Measurements from ENCODE around the gene PRKAA2.

The PRKAA2 gene

DNA sequence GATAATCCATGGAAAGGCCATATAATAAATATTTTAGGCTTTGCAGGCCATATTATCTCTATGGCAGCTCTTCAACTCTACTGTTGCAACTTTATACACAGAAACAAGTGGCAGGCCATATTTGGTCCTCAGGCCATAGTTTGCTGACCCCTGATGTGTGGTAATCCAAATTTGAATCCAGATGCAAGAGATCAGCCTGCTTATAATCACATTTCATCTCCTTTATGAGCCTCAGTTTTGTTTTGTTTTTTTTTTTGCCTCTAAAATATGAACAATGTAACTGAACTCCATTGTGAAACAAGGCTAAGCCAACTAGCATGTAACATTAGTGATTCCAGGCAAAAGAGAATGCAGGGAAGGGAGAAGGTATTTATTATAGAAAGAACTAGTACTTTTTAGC is 81.6 kb downstream of the PRKAA2 start:
- no peak for DNase-seq

DNA sequence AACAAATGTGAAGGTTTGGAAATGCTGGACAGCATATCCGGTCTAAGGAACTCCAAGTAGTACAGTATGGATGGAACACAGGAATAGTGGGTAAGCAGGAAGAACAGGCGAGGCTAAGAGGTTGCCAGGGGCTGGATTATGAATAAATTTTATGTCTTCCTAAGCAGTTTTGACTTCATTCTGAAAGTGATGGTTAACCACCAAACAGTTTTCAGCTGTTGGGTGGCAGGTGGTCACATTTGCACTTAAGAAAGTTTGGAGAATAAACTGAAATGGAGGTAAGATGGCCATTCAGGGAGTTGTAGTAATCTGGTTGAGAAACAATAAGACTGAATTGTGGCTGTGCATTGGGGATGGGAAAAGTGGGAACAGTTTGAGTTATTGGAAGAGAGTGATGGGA is 83.8 kb downstream of the PRKAA2 start:
- no peak for DNase-seq

DNA sequence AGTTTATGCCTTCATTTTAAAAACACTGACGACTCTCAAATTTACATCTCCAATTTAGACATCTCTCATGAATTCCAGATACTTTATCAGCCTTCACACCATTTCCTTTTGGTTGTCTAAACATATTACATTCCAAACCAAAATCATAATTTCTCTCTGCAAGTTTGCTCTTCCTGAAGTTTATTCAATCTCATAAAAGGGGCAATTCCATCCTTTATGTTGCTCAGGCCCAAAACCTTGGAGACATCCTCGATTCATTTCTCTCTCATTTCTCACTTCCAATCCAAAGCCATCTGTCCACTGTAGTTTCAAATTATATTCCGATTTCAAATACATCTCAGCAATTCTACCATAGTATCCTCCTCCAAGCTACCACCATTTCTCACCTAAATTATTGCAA is 100.1 kb downstream of the PRKAA2 start:
- DNase-seq = no peak

DNA sequence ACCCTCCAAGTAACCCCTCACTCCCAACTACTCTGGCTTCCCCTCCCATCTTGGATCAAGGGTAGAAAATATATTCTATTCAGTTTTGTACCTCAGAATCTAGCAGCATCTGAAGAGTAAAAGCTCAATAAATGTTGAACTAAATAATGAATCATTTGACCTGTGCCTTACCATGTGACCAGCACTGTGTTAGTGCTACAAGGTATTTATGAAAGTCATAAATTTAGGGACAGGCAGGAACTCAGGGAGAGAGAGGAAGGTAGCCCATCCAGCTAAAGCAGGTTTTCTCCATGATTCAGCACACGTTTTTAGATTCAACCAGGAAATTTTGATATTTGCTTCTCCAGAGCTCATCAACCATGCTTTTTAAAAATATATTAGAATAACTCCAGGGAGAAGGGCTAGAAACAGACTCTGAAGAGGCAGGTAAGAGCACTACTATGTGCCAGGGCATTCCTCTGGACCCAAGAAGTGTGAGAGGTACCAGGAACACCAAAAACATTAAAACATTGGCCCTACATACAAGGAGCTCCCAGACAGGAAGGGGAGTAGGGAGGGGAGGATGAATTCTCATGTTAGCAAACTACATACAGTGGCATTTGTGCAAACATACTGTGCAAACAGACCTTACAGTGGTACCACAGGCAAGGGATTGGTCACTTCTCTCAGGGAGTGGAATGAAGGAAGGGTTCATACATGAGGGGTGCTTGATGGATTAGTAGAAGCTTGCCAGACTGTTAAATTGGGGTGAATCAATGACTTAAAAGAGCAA is 109.8 kb downstream of the PRKAA2 start:
- DNase-seq = no peak

DNA sequence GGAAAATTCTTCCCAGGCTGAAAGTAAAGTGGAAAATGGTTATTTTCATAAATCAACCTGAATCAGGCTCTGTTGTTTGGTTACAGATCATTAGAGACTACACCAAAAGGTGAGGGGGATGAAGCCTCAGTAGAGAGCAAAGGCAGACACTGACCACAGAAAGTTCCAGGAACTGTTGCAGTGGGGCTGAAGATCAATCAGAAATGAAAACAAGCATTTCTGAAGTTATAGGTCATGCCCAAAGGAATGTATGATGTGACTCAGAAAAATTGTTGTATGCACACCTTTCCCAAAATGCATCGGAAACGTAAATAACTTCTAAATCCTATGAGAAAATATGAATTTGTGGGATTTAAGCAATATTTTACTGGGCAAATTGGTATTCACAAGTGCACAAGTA is 110.8 kb downstream of the PRKAA2 start:
- DNase-seq = no peak

DNA sequence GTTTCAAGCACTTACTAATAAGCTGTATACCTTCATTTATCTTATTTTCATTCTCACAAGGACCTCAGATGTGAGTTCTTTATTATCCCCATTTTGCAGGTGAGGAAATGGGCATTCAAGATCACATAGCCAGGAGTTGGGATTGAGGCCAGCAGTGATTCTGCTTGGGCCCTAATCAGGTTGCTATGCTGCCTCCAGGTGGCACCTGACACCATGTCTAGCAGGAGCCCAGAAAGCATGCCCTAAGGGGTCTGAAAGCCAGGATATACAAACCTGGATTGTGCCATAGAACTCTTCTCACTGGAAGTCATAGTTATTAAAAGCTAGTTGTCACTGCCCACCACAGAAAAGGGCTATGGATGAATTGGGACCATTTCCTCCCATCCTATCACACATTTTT is 113.0 kb downstream of the PRKAA2 start:
- no peak for DNase-seq

DNA sequence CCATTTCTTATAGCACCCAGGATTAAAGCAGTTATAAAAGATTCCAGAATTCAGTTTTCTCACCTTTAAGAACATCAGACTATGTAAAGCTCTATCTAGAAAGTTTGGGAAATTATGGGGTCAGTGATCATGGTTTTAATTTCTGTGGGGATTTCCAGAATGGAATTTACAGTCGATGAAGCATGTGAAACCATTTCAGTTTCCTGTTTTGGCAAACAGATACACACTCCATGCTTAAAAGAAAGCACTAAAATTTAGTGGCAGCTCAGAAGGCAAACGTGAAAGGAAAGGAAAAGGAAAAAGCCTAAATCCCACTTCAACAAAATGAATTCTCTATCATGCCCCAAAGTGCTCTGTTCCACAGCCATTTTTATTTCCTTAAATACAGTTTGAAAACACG is 113.7 kb downstream of the PRKAA2 start:
- no peak for DNase-seq

Measured in activated naive CD4-positive, alpha-beta T cell treated with anti-CD3 and anti-CD28 coated beads, Interleukin-2, amount 50 U/mL, for 16 hours (primary cell).